Measurements from ENCODE around the gene ERVMER34-1.
A peak's percentile ranks its signal among the peaks of the same experiment; 100 is the strongest.

The ERVMER34-1 gene

DNA sequence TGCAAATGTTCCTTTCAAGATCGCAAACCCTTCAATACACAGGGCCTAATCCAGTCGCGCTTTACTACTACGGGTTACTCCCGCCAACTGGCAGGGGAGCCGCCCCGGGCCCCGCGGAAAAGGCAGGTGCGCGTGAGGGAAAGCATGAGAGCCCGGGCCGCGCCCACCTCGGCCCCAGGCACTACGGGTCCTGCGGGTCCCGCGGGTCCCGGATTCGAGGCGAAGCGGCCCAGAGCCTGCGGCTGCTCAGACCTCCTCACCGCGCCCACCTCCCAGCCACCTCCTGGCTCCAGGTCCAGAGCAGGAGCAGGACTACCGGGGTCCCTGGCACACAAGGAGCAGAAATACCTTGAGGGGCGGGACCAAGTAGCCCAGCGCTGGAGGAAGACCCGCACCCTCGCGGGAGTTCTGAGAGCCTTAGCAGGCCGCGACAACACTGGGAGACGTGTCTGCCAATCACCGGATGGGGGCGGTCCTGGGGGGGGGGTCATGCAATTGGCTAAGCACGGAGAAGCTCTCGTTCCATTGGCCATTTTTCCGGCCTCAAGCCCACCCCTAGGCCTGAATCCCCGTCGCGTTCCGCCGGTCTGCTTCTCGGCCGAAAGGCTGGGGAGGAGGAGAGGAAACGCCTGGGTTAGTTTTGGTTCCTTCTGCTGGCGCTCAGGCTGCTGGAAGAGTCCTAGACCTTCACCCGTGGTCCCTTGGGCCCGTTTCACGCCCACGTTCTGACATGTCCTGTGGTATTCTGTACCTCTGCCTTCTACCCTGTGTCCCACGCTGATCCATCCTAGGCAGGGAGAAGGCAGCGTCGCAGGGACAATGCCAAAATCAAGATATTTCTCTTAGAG, 29.0 kb downstream of the ERVMER34-1 start:
- peak overlapping the region; percentile 49 for H3K4me3 ChIP-seq (ENCODE audit: low read depth, low read length)

DNA sequence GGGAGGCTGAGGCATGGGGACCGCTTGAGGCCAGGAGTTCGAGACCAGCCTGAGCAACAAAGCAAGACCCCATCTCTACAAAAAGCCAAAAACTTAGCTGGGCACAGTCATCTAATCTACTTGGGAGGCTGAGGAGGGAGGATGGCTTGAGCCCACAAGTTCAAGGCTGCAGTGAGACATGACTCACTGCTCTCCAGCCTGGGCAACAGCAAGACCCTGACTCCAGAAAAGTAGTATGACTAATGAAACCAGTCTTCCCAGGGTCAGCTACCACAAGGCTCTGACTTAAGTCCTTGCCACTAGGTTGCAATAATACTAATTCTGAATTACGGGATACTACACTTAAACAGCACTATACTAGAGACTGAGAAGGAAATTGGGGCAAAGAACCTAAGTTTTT, 33.1 kb downstream of the ERVMER34-1 start:
- H3K4me3 ChIP-seq (ENCODE audit: low read depth, low read length), result no peak overlapping the region

DNA sequence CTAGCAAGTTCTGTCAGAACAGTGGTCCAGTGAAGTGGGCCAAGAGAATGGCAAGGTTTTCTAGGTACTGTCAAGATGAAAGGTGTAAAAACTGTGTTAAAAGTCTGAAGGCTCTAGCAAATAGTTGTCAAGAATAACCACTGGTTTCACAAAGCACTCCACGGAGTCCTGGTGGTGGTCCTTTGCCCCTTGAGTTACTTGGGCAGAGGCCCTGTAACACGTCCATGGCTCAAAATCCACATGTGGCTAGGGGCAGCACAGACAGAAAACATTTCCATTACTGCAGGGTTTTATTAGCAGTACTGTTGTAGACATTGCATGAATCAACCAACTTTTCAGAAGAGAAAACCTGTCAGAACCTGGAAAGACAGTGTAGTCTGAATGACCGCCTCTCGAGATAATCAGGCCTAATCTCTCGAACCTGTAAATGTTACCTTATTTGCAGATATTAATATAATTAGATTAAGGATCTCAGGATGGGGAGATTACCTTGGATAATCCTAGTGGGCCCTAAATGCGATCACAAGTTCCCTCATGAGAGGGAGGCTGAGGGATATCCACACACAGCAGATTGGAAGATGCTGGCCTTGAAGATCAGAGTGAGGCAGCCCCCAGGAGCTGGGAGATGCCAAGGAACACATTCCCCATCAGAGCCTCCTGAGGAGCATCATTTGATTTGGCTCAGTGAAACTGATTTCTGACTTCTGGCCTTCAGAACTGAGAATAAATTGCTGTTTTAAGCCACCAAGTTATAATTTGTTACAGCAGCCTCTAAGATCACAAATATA, 34.7 kb downstream of the ERVMER34-1 start:
- no peak overlapping the region for H3K4me3 ChIP-seq (ENCODE audit: low read depth, low read length)

DNA sequence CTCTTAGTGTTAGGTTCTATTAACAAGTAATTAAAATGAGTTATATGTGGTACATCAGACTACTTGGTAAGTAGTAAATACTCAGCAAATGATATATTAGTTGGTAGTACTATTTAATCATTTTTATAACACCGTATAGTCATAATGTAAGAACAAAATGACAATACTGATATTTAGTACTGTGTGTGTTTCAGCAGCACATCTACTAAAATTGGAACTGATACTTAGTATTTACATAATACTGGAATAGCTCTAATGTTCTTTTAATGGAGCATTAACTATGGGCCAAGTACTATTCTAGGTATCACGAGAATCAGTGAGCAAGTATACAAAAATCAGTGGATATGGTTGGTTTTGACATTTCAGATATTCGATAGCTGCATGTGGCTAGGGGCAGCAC, 35.3 kb downstream of the ERVMER34-1 start:
- no peak overlapping the region for H3K4me3 ChIP-seq (ENCODE audit: low read depth, low read length)

DNA sequence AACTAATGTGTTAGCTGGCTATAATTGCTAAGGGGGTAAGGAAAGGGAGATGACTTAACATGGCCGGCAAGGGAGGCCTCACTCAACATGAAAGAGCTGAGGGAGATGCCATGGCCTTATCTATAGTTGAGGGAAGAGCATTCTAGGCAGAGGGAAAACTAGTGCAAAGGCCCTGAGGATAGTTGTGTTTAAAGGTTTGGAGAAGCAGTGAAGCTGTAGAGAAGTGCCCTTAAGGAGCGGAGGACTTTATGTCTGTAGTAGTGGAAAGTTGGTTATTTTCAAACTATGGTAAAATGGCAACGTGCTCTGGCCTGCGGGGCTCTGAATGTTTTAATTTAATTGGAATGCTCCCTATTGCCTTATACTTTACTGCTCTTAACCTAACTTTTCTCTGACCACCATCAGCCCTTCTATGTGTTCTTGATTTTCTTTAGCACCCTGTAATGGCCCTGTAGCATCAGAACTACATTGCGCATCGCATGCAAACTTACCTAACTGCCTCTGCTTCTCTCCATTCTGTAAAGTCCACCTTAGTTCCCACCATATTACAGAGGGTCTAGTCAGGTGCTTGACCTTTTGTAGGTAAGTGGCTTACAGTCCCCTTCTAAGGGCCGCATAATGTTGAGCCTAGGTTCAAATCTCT, 35.8 kb downstream of the ERVMER34-1 start:
- H3K4me3 ChIP-seq (ENCODE audit: low read depth, low read length), result no peak overlapping the region

DNA sequence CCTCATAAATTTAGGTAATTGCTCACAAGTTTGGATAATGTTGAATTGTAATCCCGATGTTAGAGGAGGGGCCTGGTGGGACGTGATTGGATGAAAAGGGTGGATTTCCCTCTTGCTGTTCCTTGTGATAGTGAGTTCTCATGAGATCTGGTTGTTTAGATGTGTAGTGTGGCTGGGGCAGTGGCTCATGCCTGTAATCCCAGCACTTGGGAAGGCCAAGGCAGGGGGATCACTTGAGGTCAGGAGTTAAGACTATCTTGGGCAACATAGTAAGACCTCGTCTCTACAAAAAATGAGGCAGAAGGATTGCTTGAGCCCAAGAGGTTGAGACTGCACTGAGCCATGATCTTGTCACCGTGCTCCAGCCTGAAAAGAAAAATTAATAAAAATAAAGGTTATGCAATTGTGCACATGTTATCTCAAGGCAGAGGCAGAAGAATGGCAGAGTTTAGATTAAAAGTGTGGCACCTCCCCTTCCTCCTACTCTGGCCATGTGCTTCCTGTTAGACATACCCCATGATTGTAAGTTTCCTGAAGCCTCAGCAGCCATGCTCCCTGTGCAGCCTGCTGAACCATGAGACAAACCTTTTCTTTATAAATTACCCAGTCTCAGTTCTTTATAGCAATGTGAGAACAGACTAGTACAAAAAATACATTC, 36.5 kb downstream of the ERVMER34-1 start:
- no peak overlapping the region for H3K4me3 ChIP-seq (ENCODE audit: low read depth, low read length)

DNA sequence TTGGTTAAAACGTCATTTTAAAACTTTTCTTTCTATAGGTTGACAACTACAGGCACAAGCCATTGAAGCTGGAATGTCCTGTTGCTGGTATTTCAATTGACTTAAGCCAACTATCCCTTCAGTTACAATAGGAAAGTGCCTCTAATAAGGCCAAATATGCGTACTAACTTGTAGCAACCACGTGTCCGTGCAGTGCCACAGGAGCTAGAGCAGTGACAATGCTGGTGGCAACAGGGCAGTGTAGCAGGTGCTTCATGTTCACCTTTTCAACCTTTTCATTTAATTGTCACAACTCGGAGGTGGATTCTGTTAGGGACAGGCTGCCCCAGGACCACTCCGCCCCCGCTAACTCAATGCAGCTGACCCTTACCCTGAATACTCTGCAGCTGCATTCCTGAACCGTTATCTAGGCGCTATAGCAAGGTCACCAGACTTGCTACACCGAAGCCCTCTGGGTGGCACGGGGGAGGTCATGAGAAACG, 37.7 kb downstream of the ERVMER34-1 start:
- H3K4me3 ChIP-seq (ENCODE audit: low read depth, low read length), result peak overlapping the region; percentile 96

DNA sequence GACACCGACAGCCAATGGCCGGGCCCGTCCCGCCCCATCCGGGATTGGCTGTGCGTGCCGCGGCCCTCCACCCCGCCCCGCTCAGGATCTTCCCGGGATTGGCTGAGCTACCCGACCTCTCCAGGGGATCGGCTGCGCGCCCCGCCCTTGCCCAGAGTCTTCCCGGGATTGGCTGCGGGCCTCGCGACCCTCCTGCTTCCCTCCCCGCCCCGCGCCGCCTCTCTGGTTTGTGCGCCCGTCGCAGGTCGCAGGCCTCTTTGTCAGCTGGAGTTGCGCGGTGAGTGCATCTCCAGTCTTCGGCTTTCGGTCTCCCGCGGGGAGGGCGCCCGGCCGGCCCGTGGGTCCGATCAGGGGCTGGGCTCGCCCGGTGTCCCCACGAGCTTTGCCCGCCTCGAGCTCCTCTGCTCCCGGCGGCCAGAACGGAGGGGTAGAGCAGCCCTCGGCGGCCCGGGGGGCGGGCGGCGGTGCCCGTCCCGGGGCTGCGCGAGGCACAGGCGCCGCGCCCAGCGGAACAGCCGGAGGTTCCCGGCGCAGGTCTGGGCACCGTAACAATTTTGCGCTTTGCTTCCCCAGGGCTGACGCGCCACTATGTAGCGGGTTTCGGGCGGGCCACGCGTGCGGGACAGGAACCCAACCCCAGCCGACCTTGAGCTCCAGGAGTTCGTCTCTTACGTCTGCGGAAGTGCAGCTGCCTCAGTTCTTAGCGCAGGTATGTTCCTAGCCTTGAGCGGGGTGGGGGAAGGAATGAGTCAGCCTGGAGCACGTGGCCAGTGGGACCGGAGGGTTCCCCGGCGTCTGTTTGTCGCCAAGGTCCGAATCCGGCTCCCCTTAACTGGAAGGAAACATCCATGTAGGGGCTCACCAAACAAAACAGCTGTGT, 38.7 kb downstream of the ERVMER34-1 start:
- peak overlapping the region; percentile 96 for H3K4me3 ChIP-seq (ENCODE audit: low read depth, low read length)

DNA sequence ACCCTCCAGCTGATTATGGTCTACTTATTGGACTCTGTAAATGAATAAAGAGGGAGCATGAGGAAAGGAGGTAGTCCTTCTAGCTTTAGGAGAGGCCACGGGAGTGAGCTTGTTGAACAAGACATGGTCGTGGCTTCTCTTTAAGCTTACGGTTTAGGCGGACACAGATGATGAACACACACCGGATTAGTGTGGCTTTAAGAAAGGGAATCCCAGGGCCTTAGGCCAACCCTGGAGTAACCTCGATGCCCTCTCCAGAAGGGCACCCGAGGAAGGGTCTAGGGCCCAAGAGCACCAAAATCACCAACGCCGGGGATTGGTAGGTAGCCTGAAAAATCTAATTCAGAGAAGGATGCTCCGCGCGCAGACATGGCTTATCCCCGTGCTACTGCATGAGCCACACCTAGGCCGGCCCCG, 39.4 kb downstream of the ERVMER34-1 start:
- H3K4me3 ChIP-seq (ENCODE audit: low read depth, low read length), result peak overlapping the region; percentile 30

DNA sequence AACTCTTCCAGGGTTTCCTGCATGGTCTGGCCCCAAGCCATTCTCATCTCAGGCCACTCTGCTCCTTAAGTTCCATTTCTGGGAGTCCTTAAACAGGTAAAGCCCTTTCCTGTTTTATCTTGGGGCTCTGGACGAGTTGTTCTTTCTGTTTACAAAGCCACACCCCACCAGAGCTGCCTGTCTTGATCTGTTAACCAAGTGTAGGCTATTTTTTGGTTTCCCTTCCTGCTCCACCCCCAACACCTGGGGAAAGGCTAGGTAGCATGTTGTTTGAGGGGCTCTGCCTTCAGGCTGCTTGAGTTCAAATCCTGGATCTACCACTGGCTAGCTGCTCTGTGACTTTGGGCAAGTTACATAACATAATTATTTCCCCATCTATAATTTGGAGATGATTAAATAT, 40.0 kb downstream of the ERVMER34-1 start:
- H3K4me3 ChIP-seq (ENCODE audit: low read depth, low read length), result no peak overlapping the region

DNA sequence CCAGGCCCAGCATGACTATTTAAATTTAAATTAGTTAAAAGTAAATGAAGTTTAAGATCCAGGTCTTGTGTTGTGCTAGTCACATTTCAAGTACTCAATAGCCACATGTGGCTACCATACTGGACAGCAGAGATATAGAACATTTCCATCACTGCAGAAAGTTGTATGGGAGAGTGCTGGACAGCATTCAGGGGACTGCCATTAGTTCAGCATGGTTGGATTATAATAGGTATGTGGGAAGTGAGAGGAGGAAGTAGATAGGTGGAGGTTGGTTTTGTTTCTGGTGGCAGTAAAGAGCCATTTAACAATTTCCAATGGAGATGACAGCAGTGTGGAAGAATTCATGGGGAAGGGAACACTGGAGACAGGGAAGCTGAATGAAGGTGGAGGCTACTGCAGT, 42.1 kb downstream of the ERVMER34-1 start:
- no peak overlapping the region for H3K4me3 ChIP-seq (ENCODE audit: low read depth, low read length)

DNA sequence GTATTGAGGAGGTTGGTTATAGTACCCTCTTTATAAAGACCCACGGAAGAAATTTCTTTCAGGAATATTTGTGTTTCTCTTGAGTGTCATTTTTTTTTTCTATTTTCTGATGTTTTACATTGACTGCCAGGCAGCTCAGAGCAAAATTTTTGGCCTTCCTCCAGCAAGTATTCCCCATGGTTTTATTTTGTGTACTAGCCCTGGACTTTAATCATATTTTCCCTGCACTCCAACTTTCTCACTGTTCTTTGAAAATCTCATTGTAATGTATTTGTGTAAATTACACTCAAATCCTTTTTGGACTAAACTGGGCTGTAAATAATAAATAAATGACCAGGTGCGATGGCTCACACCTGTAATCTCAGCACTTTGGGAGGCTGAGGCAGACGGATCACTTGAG, 46.6 kb downstream of the ERVMER34-1 start:
- no peak overlapping the region for H3K4me3 ChIP-seq (ENCODE audit: low read depth, low read length)

DNA sequence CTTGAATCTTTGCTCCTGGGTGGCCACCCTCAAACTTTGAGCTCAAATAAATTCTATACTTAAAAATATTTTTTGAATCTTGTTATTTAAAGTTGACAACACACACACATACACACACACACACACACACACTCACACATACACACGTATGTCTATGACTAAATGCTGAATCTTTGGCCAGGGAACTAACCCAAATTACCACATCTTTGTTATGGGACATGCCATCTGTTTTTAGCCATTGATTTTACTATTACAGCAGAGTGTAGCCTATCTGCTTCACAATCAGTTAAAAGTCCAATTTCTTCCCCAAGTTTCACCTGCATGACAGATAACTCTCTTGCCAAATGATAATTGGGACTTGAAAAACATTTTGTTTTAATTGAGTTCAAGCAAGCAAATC, 47.1 kb downstream of the ERVMER34-1 start:
- no peak overlapping the region for H3K4me3 ChIP-seq (ENCODE audit: low read depth, low read length)

DNA sequence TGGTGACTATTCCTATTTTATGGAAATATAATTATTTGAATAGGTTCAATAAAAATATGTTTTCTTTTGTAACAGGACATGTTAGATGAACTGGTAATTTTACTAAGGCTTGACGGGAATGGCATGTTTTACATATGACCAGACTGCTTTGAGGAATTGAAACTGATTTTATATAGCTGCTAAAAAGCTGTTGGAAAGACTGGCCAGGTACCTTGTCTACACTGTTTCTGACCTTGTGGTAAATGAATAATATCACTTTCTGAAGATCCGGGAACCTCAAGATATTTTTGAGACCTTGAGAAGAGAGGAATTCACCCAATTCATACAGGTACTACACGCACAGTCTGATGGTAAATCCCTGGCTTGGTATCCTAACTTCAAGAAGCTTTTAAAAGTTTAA, 50.0 kb downstream of the ERVMER34-1 start:
- H3K4me3 ChIP-seq (ENCODE audit: low read depth, low read length), result no peak overlapping the region

DNA sequence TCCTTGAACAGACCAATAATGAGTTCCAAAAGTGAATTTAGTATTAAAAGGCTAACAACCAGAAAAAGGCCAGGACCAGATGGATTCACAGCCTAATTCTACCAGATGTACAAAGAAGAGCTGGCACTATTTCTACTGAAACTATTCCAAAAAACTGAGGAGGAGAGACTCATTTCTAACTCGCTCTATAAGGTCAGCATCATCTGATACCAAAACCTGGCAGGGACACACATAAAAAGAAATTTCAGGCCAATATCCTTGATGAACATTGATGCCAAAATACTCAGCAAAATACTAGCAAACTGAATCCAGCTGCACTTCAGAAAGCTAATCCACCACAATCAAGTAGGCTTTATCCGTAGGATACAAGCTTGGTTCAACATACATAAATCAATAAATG, 56.3 kb downstream of the ERVMER34-1 start:
- no peak overlapping the region for H3K4me3 ChIP-seq (ENCODE audit: low read depth, low read length)

DNA sequence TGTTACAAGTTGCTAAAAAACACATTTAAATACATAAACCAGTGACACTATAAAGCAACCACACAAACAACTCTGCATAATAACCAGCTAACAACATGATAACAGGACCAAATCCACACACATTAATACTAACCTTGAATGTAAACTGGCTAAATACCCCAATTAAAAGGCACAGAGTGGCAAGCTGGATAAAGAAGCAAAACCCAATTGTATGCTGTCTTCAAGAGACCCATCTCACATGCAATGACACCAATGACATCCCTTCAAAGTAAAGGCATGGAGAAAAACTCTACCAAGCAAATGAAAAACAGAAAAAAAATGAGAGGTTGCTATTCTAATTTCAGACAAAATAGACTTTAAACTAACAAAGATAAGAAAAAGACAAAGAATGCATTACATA, 57.7 kb downstream of the ERVMER34-1 start:
- no peak overlapping the region for H3K4me3 ChIP-seq (ENCODE audit: low read depth, low read length)
